Ishikawa (cell line): ENCODE results near the gene PPIP5K2.

Experiments
- CEBPB ChIP-seq: IDR thresholded peaks from 2 replicates; pipeline ENCODE4 v1.6.1; 2012
- CREB1 ChIP-seq: IDR thresholded peaks from 2 replicates; pipeline ENCODE4 v1.6.1; 2012; ENCODE audit warnings: low read depth
- EGR1 ChIP-seq: IDR thresholded peaks from 2 replicates; pipeline ENCODE4 v1.6.1; 2012
- EP300 ChIP-seq: IDR thresholded peaks from 2 replicates; pipeline ENCODE4 v1.6.1; 2012; ENCODE audit warnings: borderline replicate concordance
- FOXM1 ChIP-seq: IDR thresholded peaks from 2 replicates; pipeline ENCODE4 v1.6.1; 2012; ENCODE audit warnings: low read depth, borderline replicate concordance
- MAX ChIP-seq: IDR thresholded peaks from 2 replicates; pipeline ENCODE4 v1.6.1; 2012
- NFIC ChIP-seq: IDR thresholded peaks from 2 replicates; pipeline ENCODE4 v1.6.1; 2012
- RAD21 ChIP-seq: IDR thresholded peaks from 2 replicates; pipeline ENCODE4 v1.6.1; 2012; ENCODE audit warnings: low read depth
- REST ChIP-seq: IDR thresholded peaks from 2 replicates; pipeline ENCODE4 v1.6.1; 2012; ENCODE audit warnings: low read depth, mild to moderate bottlenecking
- TAF1 ChIP-seq: IDR thresholded peaks from 2 replicates; pipeline ENCODE4 v1.6.1; 2012; ENCODE audit warnings: low read depth, mild to moderate bottlenecking
- TCF12 ChIP-seq: IDR thresholded peaks from 2 replicates; pipeline ENCODE4 v1.6.1; 2012; ENCODE audit warnings: low read depth
- TEAD4 ChIP-seq: IDR thresholded peaks from 2 replicates; pipeline ENCODE4 v1.6.1; 2012
- USF1 ChIP-seq: IDR thresholded peaks from 2 replicates; pipeline ENCODE4 v1.6.1; 2012
- YY1 ChIP-seq: IDR thresholded peaks from 2 replicates; pipeline ENCODE4 v1.6.1; 2012; ENCODE audit warnings: low read depth
- ZBTB7A ChIP-seq: IDR thresholded peaks from 2 replicates; pipeline ENCODE4 v1.6.1; 2012; ENCODE audit warnings: low read depth

Gene PPIP5K2

GRCh38 chr5:103244398-103244797 lies 124.3 kb downstream of the PPIP5K2 start:
- TF ChIP-seq TAF1 (no peak), REST (no peak), ZBTB7A (no peak), MAX (no peak), RAD21 (no peak), YY1 (no peak), EP300 (no peak), TEAD4 (no peak), EGR1 (no peak), NFIC (no peak), USF1 (no peak), CREB1 (no peak), TCF12 (no peak), CEBPB (no peak), FOXM1 (no peak)

GRCh38 chr5:103245761-103246160 lies 125.7 kb downstream of the PPIP5K2 start:
- TF ChIP-seq TAF1 (no peak), CEBPB (no peak), CREB1 (no peak), NFIC (no peak), TEAD4 (no peak), REST (no peak), TCF12 (no peak)

GRCh38 chr5:103247118-103247517 lies 127.0 kb downstream of the PPIP5K2 start:
- no peak for TF ChIP-seq CEBPB
- TF ChIP-seq MAX: no peak
- no peak for TF ChIP-seq NFIC
- no peak for TF ChIP-seq EGR1
- TF ChIP-seq USF1: no peak
- TF ChIP-seq CREB1: no peak
- TF ChIP-seq TEAD4: no peak
- no peak for TF ChIP-seq ZBTB7A
- TF ChIP-seq FOXM1: no peak
- no peak for TF ChIP-seq RAD21

GRCh38 chr5:103249068-103249467 lies 129.0 kb downstream of the PPIP5K2 start:
- TF ChIP-seq RAD21: no peak
- TF ChIP-seq FOXM1: no peak
- TF ChIP-seq EGR1: no peak
- TF ChIP-seq MAX: no peak
- TF ChIP-seq YY1: no peak
- no peak for TF ChIP-seq CREB1
- no peak for TF ChIP-seq ZBTB7A
- TF ChIP-seq REST: no peak
- no peak for TF ChIP-seq CEBPB
- TF ChIP-seq TCF12: no peak
- no peak for TF ChIP-seq EP300
- no peak for TF ChIP-seq USF1
- TF ChIP-seq TEAD4: no peak
- TF ChIP-seq TAF1: no peak
- no peak for TF ChIP-seq NFIC

GRCh38 chr5:103254921-103255320 lies 134.8 kb downstream of the PPIP5K2 start:
- TF ChIP-seq TCF12: no peak
- TF ChIP-seq EP300: no peak
- TF ChIP-seq NFIC: no peak
- TF ChIP-seq ZBTB7A: no peak
- no peak for TF ChIP-seq TAF1
- no peak for TF ChIP-seq MAX
- no peak for TF ChIP-seq YY1
- no peak for TF ChIP-seq CREB1
